GM23338 (cell line): ENCODE data around the gene RPIA. TPM values are rescaled to one million over a fixed set of nuclear protein-coding genes. Genes with fewer than 3 reads are reported as not detected.

Experiments
- ATAC-seq: fragments of 200-7000 bp; cut with Tn5 transposase; 3 replicates; pipeline ENCODE4 v1.9.1; 2020
- DNase-seq: peaks from one replicate; pipeline ENCODE4 v3.0.0-alpha.2; 2015; ENCODE audit warnings: low spot score
- H2AFZ ChIP-seq: fragments of 200-600 bp; sonication (generic); 2 replicates; pipeline ENCODE4 v1.8.0; 2016; ENCODE audit warnings: antibody characterized with exemption, mild to moderate bottlenecking, moderate library complexity
- H3F3A ChIP-seq: fragments of 200-600 bp; sonication (generic); replicated peaks from 2 replicates; pipeline ENCODE4 v1.8.0; 2017; ENCODE audit warnings: antibody characterized with exemption, mixed run types, low read depth
- H3K27ac ChIP-seq: fragments of 200-600 bp; sonication (generic); 2 replicates; pipeline ENCODE4 v1.6.1; 2016; ENCODE audit warnings: low read depth
- H3K27me3 ChIP-seq: fragments of 200-600 bp; sonication (generic); 2 replicates; pipeline ENCODE4 v1.8.0; 2016; ENCODE audit warnings: mild to moderate bottlenecking, mixed run types, moderate library complexity; ENCODE audit not compliant: insufficient read depth
- H3K36me3 ChIP-seq: fragments of 200-600 bp; sonication (generic); 2 replicates; pipeline ENCODE4 v1.8.0; 2016; ENCODE audit warnings: mild to moderate bottlenecking; ENCODE audit not compliant: insufficient read depth
- H3K4me1 ChIP-seq: fragments of 200-600 bp; sonication (generic); 2 replicates; pipeline ENCODE4 v1.8.0; 2016; ENCODE audit warnings: mild to moderate bottlenecking, moderate library complexity; ENCODE audit not compliant: insufficient read depth
- H3K4me2 ChIP-seq: fragments of 200-600 bp; sonication (generic); 2 replicates; pipeline ENCODE4 v1.7.1; 2017; ENCODE audit warnings: mixed run types
- H3K4me3 ChIP-seq: fragments of 200-600 bp; sonication (generic); 2 replicates; pipeline ENCODE4 v1.6.1; 2016; ENCODE audit warnings: mixed run types
- H3K79me2 ChIP-seq: fragments of 200-600 bp; sonication (generic); replicated peaks from 2 replicates; pipeline ENCODE4 v1.8.0; 2017; ENCODE audit warnings: mild to moderate bottlenecking; ENCODE audit not compliant: insufficient read depth
- H3K9me2 ChIP-seq: fragments of 200-600 bp; sonication (generic); 2 replicates; pipeline ENCODE4 v1.8.0; 2017; ENCODE audit not compliant: insufficient read depth
- H4K20me1 ChIP-seq: fragments of 200-600 bp; sonication (generic); replicated peaks from 2 replicates; pipeline ENCODE4 v1.8.0; 2017; ENCODE audit warnings: mild to moderate bottlenecking; ENCODE audit not compliant: insufficient read depth
- H3K27ac Mint-ChIP-seq: 2 replicates; pipeline ENCODE4 v1.8.0; 2020; ENCODE audit warnings: inconsistent platforms, mild to moderate bottlenecking, moderate library complexity, mixed read lengths
- H3K27me3 Mint-ChIP-seq: 3 replicates; pipeline ENCODE4 v1.8.0; 2022; ENCODE audit warnings: low read depth, mild to moderate bottlenecking, moderate library complexity, mixed read lengths, inconsistent platforms; ENCODE audit not compliant: insufficient read depth, poor library complexity
- H3K36me3 Mint-ChIP-seq: 3 replicates; pipeline ENCODE4 v1.8.0; 2021; ENCODE audit warnings: low read depth, mild to moderate bottlenecking, inconsistent platforms, moderate library complexity, mixed read lengths
- H3K4me1 Mint-ChIP-seq: 3 replicates; pipeline ENCODE4 v1.8.0; 2020; ENCODE audit warnings: mild to moderate bottlenecking, inconsistent platforms, mixed read lengths
- H3K4me3 Mint-ChIP-seq: 3 replicates; pipeline ENCODE4 v1.8.0; 2021; ENCODE audit warnings: moderate library complexity, mild to moderate bottlenecking, inconsistent platforms, mixed read lengths
- H3K9me3 Mint-ChIP-seq: 3 replicates; pipeline ENCODE4 v1.8.0; 2020; ENCODE audit warnings: moderate library complexity, mild to moderate bottlenecking, inconsistent platforms, mixed read lengths
- CREB1 ChIP-seq: fragments of 250-450 bp; sonication (Bioruptor Pico); IDR thresholded peaks from 2 replicates; pipeline ENCODE4 v1.5.0; 2020; ENCODE audit warnings: low read depth, mild to moderate bottlenecking, moderate library complexity
- CTCF ChIP-seq, 2 experiments: fragments of 200-600 bp in 1 of 2; sonication (generic) in 1 of 2; conservative IDR thresholded peaks; 2 replicates each; pipeline versions ENCODE4 v1.5.1 to v1.6.1; 2016 to 2017; ENCODE audit warnings: antibody characterized with exemption in 2 of 2, low read depth in 2 of 2, mild to moderate bottlenecking in 2 of 2, moderate library complexity in 1 of 2
- ETS1 ChIP-seq: IDR thresholded peaks from 2 replicates; pipeline ENCODE4 v1.6.1; 2016; ENCODE audit warnings: antibody characterized with exemption
- EZH2 ChIP-seq: fragments of 200-600 bp; sonication (generic); IDR thresholded peaks from one replicate; pipeline ENCODE4 v1.8.0; 2017; ENCODE audit warnings: antibody characterized with exemption, mild to moderate bottlenecking, low read depth; ENCODE audit not compliant: unreplicated experiment
- EZH2phosphoT487 ChIP-seq: fragments of 200-600 bp; sonication (generic); IDR thresholded peaks from one replicate; pipeline ENCODE4 v1.8.1; 2018; ENCODE audit warnings: antibody characterized with exemption; ENCODE audit not compliant: unreplicated experiment
- JUNB ChIP-seq: IDR thresholded peaks from one replicate; pipeline ENCODE4 v1.6.1; 2016; ENCODE audit warnings: antibody characterized with exemption; ENCODE audit not compliant: unreplicated experiment
- POLR2AphosphoS5 ChIP-seq: IDR thresholded peaks from 2 replicates; pipeline ENCODE4 v1.6.1; 2016; ENCODE audit warnings: antibody characterized with exemption, low read depth
- REST ChIP-seq: IDR thresholded peaks from one replicate; pipeline ENCODE4 v1.6.1; 2018; ENCODE audit warnings: antibody characterized with exemption; ENCODE audit not compliant: unreplicated experiment
- STAT1 ChIP-seq: IDR thresholded peaks from one replicate; pipeline ENCODE4 v1.6.1; 2016; ENCODE audit warnings: antibody characterized with exemption; ENCODE audit not compliant: unreplicated experiment
- ZNF114 ChIP-seq: fragments of 250-450 bp; sonication (Bioruptor Pico); IDR thresholded peaks from 2 replicates; pipeline ENCODE4 v1.5.0; 2020; ENCODE audit warnings: mild to moderate bottlenecking, moderate library complexity
- polyA plus RNA-seq: library from polyadenylated mRNA; unstranded; fragments of >200 nt; fragmentation: Nextera tagmentation; extraction: Ambion mirVana; gene quantifications from 2 replicates; pipeline ENCODE4 v1.2.1, GENCODE V29; 2016
- total RNA-seq: library from RNA; depleted of rRNA; stranded (reverse); fragments of >200 nt; shearing (Covaris generic); gene quantifications from 2 replicates; pipeline ENCODE4 v1.2.3, GENCODE V29; 2014

RPIA gene
- total and polyA plus RNA-seq, 2 experiments from 2014 or later, result 18.8 to 22.5 TPM

GRCh38 chr2:88720399-88720798 is 28.9 kb downstream of the RPIA start (continued):
- no peak for TF ChIP-seq CTCF (conservative IDR thresholded peaks at IDR 0.05; ENCODE audit: low read depth in 2 of 2)
- TF ChIP-seq POLR2AphosphoS5, result no peak
- no peak for TF ChIP-seq CREB1 (CRISPR knock-in tag)
- TF ChIP-seq JUNB, result no peak
- TF ChIP-seq STAT1, result no peak
- no peak for TF ChIP-seq ETS1
- no peak for TF ChIP-seq REST

GRCh38 chr2:88721268-88721667 is 29.8 kb downstream of the RPIA start:
- H3K27me3 ChIP-seq, result no peaks in the 10 kb centered on the region
- Mint-ChIP-seq H3K27ac (no peak overlapping the region), H3K36me3 (peaks cover 67% of the 10 kb centered on the region), H3K4me1 (peaks cover 16% of the 10 kb centered on the region), H3K9me3 (peaks cover 54% of the 10 kb centered on the region), H3K4me3 (no peak overlapping the region), H3K27me3 (peaks cover 2% of the 10 kb centered on the region)
- H3K79me2 ChIP-seq, result peaks cover 10% of the 10 kb centered on the region
- H3K9me2 ChIP-seq, result no peaks in the 10 kb centered on the region
- H3F3A ChIP-seq, result no peaks in the 10 kb centered on the region
- no peak overlapping the region for H3K4me3 ChIP-seq
- DNase-seq, result no peak
- no peaks in the 10 kb centered on the region for H4K20me1 ChIP-seq
- peaks cover 19% of the 10 kb centered on the region for H3K36me3 ChIP-seq
- no peak overlapping the region for H2AFZ ChIP-seq
- ATAC-seq, result no peak
- peaks cover 13% of the 10 kb centered on the region; the same call in 1 of the 2 replicates for H3K4me1 ChIP-seq
- no peak overlapping the region for H3K27ac ChIP-seq
- H3K4me2 ChIP-seq, result no peak overlapping the region
- TF ChIP-seq EZH2, result no peak
- TF ChIP-seq STAT1, result no peak
- TF ChIP-seq EZH2phosphoT487, result no peak
- TF ChIP-seq ETS1, result no peak
- TF ChIP-seq ZNF114 (CRISPR knock-in tag), result no peak
- TF ChIP-seq REST, result no peak
- TF ChIP-seq CTCF (conservative IDR thresholded peaks at IDR 0.05; ENCODE audit: low read depth in 2 of 2), result no peak
- no peak for TF ChIP-seq POLR2AphosphoS5
